DMS 273 treated with DMSO at 0.1 percent for 48 hours (cell line): ENCODE measurements around the gene SERPINB6.
"Not testable (repeated sequence)": the region's sequence is repeated elsewhere in the genome, so short reads cannot be mapped to it uniquely, and the experiment has no call there.

Experiments
- DNase-seq: peaks from one replicate; lab custom pipeline; 2025; lab: John Stamatoyannopoulos, UW

SERPINB6 gene

DNA sequence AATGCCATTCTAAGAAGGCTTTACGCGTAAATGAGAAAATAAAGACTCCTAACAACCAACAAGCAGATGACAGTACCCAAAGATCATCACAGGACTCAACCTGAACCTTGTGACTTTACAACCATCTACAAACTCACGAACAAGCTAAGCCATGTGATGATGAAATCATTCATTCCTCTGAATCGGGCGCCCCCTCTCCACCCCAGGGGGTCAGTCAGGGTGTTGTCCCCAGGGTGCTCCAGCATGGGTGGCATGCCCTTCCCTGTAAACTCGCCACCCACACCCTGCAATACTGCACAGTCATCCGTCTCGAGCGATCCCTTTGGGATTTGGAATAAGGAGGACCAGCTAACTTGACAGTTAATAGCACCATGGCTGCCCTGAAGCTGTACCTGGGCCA, 12.6 kb downstream of the SERPINB6 start:
- DNase-seq: no peak

DNA sequence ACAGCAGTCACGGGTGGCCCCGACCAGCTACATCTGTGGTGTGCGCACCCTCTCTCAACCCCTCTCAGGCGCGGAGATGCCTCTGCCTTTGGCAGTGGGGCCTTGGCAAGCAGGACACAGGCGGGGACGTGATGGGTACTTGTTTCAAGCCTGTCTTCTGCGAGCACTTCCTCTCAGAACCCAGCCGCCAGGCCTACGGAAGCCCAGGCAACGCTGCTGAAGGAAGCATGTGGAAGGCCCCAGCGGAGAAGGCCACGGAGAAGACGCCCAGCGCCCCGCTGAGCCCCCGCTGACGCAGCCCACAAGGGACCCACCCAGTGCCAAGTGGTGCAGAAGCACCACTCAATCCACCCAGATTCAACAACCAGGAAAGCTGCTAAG, 13.0 kb downstream of the SERPINB6 start:
- no peak for DNase-seq

DNA sequence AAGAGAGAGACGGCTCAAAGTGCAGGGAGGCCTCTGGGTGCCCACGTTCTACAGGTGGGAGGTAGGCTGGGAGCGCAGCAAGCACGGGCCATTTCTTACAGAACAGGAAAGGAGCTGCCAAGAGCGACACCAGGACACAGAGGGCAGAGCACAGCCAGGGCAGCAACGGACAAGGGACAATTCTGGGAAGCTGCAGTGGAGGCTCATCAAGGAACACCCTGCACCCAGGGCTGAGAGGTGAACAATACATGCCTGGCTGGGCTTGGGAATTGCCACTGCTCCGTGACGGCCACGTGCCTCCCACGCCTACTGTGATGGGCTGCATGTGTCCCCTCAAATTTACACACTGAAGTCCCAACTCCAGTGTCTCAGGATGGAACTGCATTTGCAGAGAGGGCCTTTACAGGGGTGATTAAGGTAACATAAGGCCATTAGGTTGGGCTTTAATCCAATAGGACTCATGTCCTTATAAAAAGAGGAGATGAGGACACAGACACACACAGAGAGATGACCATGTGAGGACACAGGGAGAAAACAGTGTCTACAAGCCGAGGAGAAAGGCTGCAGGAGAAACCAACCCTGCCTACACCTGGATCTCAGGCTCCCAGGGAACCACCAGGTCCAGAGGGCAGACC, 13.6 kb downstream of the SERPINB6 start:
- no peak for DNase-seq

DNA sequence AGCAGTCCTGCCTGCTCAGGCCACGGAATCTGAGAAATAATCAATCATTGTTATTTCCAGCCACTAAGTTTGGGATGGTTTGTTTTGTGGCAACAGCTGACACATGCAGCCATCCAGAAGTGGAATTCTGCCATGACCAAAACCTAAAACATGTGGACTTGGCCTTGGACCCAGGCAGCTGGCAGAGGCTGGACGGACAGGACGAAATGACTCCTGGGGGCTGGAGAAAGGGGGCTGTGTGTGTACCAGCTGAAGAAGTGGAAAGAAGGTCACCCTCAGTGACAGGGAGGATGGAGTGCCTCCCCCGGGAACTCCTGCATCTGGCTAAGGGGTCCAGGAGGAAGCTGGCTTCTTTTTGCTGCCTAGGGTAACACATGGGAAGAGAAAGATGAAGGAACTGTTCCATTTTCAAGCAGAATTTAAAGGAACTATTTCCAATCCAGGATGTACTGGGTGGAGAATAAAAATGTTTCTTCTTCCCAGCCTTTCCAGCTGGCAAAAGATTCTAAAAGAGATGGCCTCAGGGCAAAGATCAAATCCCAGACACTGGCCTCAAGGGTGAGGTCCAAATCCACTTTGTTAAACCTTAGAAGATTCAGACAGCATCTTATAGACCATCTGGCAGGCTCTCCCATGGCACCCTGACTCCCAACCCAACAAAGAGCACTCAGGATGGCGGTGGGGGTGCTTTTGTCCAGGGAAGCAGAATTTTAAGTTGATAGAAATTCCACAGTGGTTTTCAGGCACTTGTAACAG, 14.3 kb downstream of the SERPINB6 start:
- no peak for DNase-seq

DNA sequence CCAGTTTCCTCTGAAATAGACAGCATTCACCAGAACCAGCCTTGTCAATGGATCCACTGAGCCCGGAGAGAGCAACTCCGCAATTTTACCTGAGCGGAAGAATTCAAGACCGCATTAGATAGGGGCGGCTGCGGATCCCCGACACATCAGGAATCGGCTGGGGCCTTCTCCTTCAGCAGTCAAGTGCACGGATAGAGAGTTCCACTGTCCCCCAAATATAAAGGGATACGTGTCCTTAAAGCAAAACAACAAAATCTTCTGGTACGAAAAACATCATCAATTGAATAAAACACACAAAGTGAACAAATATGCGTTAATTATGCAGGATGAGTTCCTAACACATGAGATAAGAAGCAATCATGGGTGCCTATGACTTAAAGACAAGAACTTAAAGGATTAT, 18.3 kb downstream of the SERPINB6 start:
- DNase-seq: no peak

DNA sequence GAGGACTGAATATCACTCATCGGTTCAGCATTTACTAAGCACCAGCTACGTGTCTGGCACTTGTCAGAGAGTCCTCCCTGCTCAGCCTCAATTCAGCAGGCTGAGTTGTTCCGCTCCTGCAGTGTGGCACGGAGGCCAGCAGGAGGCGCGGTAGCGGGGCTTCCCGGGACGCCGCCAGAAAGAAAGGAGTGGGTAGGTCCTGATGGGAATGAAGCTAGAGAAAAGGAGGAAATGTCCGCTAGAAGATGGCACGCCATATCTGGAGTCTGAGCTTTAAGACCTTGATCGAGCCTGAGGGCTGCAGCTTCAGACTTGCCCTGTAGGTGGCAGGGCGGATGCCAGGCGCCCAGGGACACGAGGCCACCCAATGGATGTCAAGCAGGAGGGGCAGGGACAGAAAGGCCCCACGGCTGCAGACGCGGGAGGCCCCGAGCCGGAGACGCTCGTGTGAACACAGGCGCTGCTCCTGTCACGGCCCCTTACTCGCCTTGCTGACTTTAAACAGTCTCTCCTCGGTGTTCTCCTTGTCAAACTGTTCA, 18.7 kb downstream of the SERPINB6 start:
- DNase-seq: no peak

DNA sequence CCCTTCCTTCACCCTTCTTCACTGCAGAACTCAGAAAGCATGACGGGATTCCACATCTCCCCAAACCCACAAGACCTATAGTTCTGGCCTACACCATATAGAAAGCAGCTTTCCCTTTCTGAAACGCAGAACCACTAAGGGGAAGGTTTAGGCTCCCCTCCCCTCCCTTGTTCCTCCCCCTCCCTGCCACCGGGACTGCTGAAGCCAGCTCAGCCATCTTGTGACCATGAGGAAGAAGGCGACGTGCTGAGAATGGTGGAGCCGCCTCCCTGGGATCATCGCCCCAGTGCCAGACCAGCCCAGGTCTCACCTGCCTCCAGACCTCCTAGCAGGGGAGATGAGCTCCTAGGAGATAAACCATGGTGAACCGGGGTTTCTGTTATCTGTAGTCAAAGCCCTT, 19.6 kb downstream of the SERPINB6 start:
- DNase-seq: no peak

DNA sequence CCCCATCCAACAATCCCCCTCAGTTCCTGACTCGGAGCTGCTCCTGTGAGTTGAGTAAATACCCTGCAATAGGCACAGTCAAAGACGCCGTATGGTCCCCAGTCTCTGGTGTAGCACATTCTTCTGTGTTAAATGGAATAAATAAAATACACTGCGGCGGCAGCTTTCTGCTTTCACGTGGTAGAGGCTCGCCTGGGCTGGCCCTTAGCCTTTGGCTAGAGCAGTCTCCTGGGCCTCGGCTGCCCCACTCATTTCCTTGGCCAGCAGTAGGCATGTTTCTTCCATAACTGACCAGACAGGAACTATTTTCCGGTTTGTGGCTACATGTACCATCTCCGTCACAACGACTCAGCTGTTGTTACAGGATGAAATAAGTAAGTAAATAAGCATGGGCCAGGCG, 20.7 kb downstream of the SERPINB6 start:
- no peak for DNase-seq

DNA sequence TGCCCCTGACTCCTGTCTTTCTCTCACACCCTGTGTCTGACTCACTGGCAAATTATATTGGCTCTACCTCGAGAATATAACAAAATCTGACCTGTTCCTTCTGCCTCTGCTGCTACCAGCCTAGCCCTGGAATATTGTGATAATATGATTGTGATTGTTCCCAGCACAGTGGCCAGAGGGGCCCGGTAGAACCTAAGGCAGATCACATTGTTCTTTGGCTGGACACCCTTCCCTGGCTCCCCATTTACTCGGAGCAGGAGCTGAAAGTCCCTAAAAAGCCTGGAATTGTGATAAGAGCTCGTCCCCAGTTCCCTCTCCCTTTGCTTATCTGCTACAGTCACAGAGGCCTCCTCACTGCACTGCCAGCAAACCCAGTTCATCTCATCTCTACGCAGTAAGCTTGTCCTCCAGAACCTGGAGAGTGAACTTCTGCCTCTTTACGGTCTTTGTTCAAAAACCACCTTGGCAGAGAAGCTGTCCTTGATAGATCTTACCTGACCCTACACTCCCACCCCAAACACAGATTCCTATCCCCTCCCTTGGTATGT, 21.8 kb downstream of the SERPINB6 start:
- no peak for DNase-seq

DNA sequence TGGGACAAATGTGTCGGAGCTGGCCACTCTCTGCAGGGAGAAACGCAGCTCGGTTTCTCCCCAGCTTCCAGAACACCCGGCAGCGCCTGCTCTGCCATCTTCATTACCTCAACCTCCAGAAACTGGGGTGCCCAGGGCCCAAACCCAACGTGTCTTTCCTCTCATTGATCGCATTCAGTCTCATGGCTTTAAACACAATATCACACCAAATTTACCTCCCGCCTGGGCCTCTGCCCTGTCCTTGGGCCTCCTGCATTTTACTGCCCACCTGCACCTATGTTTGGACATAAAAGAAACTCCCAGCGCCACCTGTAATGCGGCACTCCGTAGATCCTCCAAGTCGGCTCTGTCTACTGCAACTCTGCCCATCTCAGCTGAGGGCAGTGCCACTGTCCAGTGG, 22.2 kb downstream of the SERPINB6 start:
- no peak for DNase-seq

DNA sequence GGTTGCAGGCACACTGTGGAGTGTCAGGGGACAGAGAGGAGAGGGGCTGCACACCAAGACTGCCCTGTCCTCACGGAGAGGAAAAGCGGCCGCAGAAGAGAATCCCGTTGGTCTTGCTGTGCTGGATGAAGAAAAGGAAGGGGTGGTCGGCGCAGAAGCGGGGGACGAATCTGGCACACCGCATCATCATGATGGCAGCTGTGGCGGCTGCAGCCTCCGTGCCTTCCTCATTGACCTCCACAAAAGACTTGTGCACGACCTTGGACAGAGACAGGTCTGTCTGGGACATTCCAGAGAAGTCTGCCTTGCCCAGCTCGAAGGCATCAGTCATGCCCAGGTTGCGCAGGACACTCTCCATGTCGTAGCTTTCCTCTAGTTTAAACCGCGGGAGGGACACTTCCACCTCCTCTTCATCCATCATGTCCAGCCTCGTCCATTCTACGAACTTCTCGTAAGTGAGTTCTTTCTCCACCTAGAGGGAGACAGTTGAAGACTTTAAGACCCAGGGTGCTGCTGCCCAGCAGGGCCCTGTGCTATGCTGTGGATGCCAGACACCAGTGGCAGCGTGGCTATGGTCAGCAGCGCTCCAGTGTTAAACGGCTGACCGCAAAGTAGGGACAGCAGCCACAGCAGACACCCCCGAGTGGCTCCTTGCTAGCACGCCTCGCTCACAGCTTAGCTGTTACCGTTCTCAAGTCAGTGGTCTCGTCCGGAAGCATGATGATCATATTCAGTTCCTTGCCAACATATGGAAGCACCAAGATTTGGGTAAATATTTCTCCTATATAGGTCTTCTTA, 22.9 kb downstream of the SERPINB6 start:
- DNase-seq: no peak

DNA sequence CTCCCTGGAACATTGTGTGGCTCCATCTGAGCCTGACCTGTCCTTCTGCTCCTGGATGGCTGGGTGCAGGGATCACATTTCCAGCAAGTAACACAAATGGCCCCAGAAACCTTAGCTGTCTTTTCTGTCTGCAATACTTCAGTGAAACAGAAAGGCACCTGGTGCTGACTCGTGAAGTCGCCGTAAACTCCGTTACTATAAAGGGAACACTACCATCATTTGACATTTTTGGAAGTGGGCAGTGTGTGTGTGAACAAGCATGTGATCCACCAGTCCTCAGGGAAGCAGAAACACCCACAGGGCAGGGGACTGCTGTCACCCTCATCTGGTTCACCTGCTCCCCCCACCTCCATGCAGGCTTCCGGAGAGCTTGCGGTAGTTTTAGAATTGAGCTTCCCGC, 23.9 kb downstream of the SERPINB6 start:
- DNase-seq: no peak

DNA sequence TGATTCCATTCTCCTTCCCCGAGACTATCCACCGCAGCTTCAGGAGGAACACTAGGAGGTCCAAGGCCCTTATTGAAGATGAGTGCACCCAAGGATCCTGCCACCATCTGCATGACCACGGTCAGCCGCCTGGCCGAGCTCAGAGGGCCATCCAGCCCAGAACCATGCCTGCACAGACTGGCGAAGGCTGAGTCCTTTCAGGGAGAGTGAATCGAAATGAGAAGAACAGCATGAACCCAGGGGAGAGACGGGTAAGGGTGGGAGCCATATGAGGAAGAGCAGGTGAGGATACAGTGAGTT, 26.3 kb downstream of the SERPINB6 start:
- no peak for DNase-seq

DNA sequence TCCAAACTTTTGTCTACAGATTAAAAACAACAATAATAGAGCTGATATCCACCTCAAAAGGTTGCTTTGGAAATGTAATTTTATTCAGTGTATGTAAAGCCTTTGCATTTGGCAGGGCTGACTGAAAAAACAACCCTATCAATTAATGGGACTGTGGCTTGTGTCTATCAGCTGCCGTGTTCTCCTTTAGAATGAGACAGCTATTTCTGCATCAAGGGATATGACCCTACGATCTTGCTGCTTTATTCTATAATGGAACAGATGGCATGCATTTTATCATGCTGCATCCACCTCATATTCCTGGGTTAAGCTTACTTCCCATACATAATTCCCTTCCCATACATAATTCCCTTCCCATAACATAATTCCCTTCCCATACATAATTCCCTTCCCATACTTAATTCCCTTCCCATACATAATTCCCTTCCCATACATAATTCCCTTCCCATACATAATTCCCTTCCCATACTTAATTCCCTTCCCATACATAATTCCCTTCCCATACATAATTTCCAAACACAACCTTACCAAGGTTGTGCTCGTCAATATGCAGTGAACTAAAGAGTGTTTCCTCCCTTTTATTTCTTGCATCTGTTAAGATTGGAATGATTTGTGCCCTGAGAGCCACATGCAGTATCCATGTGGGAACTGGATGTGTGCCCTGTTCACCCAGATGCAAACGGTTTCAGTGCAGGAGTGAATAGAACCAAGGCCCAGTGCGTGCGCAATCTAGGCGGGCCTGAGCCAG, 26.8 kb downstream of the SERPINB6 start:
- no peak for DNase-seq

DNA sequence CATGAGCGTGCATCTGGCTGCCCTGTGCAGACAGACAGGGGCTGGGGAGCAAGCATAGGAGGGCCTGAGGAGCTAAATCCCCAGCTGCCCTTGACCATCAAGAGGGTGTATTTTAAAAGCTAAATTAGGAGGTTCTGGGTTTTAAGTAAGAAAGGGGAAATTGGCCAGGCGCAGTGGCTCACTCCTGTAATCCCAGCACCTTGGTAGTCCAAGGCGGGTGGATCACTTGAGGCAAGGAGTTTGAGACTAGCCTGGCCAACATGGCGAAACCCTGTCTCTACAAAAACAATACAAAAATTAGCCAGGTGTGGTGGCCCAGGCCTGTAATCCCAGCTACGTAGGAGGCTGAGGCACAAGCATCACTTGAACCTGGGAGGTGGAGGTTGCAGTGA, 27.8 kb downstream of the SERPINB6 start:
- no peak for DNase-seq

DNA sequence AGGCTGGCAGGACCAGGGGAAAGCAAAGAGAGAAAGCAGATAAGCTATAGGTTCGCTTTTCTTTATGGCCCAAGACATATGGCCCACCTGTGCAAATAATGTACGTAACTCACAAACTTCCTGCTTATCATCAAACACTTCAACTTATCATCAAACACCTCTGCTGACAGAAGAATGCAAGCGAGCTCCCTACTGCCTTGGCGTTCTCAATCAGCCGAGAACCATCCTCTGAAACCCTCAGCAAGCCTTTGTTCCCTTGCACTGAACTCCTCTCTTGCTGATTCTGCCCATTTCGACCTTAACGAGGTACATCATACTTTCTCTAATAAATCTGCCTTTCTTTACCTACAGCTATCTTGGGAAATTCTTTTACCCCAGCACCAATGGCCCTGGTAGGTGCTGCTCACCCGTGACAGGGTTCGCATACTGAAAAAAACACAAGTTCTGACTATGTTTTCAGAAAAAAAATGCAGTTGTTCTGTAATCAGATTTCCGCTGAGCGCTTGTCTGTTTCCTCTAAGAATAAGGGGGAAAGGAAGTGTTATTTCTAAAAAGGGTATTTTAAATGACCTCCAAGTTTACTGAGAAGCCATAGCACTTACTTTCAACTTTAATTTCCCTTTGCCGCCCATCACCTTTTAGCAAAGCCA, 28.3 kb downstream of the SERPINB6 start:
- no peak for DNase-seq

DNA sequence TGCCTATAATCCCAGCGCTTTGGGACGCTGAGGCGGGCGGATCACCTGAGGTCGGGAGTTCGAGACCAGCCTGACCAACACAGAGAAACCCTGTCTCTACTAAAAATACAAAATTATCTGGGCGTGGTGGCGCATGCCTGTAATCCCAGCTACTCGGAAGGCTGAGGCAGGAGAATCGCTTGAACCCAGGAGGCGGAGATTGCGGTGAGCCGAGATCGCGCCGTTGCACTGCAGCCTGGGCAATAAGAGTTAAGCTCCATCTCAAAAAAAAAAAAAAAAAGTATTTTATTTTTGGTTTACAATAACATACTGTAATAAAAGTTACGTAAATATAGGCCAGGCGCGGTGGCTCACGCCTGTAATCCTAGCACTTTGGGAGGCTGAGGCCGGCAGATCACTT, 29.3 kb downstream of the SERPINB6 start:
- not testable (repeated sequence) for DNase-seq

DNA sequence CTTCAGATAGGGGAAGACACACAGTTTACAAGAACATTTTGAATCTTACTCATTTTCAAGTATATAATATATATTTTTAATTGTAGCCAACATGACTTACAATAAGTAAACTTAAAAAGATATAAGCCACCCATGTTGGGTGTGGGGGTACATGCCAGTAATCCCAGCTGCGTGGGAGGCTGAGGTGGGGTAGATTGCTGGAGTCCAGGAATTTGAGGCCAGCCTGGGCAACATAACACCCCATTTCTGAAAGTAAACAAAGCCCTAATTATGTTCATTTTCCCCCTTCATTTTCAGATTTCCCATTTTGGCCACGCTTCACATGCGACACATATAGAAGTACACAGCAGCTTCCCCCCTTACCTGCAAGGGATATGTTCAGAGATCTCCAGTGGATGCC, 30.5 kb downstream of the SERPINB6 start:
- no peak for DNase-seq

DNA sequence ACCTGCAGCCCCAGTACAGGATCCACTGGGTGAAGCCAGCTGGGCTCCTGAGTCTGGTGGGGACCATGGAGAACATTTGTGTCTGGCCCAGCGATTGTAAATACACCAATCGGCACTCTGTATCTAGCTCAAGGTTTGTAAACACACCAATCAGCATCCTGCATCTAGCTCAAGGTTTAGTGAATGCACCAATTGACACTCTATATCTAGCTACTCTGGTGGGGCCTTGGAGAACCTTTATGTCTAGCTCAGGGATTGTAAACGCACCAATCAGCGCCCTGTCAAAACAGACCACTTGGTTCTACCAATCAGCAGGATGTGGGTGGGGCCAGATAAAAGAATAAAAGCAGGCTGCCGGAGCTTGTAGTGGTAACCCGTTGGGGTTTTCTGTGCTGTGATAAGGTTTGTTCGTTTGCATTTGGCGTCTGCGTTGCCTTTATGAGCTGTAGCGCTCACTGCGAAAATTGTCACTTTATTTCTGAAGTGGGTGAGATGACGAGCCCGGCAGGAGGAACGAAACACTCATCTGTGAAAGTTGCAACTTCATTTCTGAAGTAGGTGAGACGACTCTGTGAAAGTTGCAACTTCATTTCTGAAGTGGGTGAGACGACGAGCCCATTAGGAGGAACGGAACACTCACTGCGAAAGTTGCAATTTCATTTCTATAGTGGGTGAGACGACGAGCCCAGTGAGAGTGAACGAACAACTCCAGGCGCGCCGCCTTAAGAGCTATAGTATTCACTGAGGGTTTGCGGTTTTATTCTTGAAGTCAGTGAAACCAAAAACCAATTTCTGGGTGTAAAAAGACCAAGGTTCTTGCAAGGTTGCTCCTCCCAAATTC, 31.1 kb downstream of the SERPINB6 start:
- DNase-seq: no peak

DNA sequence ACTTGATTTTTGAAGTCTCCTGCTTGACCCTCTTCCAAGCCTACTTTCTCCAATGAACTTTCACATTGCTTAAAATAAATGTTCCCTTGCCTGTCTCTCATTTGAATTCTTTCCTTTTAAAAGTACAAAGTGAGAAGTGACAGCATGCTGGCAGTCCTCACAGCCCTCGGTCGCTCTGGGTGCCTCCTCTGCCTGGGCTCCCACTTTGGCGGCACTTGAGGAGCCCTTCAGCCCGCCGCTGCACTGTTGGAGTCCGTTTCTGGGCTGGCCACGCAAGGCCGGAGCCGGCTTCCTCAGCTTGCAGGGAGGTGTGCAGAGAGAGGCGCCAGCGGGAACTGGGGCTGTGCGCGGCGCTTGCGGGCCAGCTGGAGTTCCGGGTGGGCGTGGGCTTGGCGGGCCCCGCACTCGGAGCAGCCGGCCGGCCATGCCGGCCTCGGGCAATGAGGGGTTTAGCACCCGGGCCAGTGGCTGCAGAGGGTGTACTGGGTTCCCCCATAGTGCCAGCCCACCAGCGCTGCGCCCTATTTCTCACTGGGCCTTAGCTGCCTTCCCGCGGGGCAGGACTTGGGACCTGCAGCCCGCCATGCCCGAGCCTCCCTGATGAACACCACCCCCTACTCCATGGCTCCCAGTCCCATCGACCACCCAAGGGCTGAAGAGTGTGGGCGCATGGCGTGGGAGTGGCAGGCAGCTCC, 31.9 kb downstream of the SERPINB6 start:
- DNase-seq: no peak
